NOMO-1 (cell line): Measurements from ENCODE around the gene SLC19A3.

ENCODE experiments used
- DNase-seq, 2 experiments: peaks; one replicate each; lab custom pipeline; 2025; ENCODE audit not compliant: unreplicated experiment in 2 of 2; lab: John Stamatoyannopoulos, UW

Gene SLC19A3

GRCh38 chr2:227634201-227634600, 83.6 kb downstream of the SLC19A3 start:
- DNase-seq = no peak
